AG09309 (cell line): Measurements from ENCODE around the gene TMEM106A.

Experiments
- DNase-seq: peaks from one replicate; pipeline ENCODE4 v3.0.0-alpha.2; 2010; ENCODE audit warnings: low read depth
- H3K4me3 ChIP-seq: 2 replicates; pipeline ENCODE4 v1.5.1; 2011; ENCODE audit warnings: mild to moderate bottlenecking, low read depth, low read length, moderate library complexity; ENCODE audit not compliant: control insufficient read depth
- TF ChIP-seq, protein P1 (sequence below): IDR thresholded peaks from 2 replicates; pipeline ENCODE4 v1.5.1; 2011; ENCODE audit warnings: mild to moderate bottlenecking, low read depth, low read length, inconsistent platforms; ENCODE audit not compliant: insufficient read depth, control insufficient read depth; ENCODE audit errors: missing control alignments

TMEM106A gene

DNA sequence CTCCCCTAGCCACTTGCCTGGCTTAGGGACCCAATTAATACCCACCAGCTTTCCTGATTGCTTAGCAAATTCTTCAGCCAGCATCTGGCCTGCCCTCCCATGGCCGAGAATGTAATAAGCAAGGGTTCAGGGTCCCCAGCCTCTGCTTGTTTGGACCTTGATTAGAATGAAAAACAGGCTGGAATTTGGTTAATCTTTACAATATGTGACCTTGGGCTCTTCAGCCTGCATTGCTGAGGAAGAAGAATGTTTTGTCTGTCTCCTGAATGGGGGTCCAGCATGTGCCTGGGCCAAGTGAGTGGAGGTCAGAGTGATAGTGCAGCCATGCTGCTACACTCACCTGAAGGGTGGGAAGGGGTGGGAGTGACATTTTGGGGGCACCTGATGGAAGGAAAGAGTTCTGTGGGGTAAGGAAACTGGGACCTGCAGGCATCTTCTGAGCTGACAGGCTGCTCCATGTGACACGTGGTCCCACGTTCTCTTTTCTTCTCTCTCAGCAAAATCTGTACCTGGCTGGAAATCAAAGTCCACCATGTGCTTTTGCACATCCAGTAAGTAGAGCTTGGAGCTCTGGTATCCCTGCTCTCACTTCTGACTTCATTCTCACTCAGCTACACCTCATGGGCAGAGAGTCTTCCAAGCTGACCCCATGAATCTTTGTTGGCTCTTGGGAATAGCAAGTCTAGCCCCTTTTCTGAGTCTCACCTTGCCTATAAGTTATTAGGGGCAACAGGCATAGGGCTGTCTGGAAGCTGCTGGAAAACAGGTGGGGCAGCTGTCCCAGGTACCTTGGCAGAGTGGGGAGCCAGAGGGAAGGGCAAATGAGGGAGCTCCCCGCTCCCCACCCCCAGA is 5.3 kb downstream of the TMEM106A start:
- H3K4me3 ChIP-seq: no peak overlapping the region
- TF ChIP-seq, protein P1, sequence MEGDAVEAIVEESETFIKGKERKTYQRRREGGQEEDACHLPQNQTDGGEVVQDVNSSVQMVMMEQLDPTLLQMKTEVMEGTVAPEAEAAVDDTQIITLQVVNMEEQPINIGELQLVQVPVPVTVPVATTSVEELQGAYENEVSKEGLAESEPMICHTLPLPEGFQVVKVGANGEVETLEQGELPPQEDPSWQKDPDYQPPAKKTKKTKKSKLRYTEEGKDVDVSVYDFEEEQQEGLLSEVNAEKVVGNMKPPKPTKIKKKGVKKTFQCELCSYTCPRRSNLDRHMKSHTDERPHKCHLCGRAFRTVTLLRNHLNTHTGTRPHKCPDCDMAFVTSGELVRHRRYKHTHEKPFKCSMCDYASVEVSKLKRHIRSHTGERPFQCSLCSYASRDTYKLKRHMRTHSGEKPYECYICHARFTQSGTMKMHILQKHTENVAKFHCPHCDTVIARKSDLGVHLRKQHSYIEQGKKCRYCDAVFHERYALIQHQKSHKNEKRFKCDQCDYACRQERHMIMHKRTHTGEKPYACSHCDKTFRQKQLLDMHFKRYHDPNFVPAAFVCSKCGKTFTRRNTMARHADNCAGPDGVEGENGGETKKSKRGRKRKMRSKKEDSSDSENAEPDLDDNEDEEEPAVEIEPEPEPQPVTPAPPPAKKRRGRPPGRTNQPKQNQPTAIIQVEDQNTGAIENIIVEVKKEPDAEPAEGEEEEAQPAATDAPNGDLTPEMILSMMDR: no peak
- DNase-seq: no peak

DNA sequence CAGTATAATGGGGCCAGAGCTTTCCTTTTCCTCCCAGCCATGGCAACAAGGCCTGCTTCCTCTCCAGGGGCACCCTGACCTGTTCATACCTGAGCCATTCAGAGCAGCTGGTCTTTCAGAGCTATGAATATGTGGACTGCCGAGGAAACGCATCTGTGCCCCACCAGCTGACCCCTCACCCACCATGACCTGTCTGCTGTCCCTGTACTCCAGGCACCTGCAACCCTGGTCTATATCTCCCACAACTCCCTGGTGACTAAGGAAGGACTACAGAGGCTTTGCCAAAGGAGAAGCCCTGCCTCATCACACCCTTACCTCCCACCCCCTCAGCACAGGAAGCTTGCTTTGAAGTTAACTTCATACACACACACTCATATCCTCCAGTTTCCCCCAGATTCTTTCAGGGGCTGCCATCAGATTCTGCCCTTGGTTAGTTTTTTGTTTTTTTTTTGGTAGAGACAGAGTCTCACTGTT is 6.0 kb downstream of the TMEM106A start:
- H3K4me3 ChIP-seq: no peak overlapping the region
- TF ChIP-seq, protein P1: no peak
- no peak for DNase-seq

- no peak for DNase-seq
- no peak overlapping the region for H3K4me3 ChIP-seq
Measured at GRCh38 chr17:43219001-43219400, 7.3 kb downstream of the TMEM106A start.

DNA sequence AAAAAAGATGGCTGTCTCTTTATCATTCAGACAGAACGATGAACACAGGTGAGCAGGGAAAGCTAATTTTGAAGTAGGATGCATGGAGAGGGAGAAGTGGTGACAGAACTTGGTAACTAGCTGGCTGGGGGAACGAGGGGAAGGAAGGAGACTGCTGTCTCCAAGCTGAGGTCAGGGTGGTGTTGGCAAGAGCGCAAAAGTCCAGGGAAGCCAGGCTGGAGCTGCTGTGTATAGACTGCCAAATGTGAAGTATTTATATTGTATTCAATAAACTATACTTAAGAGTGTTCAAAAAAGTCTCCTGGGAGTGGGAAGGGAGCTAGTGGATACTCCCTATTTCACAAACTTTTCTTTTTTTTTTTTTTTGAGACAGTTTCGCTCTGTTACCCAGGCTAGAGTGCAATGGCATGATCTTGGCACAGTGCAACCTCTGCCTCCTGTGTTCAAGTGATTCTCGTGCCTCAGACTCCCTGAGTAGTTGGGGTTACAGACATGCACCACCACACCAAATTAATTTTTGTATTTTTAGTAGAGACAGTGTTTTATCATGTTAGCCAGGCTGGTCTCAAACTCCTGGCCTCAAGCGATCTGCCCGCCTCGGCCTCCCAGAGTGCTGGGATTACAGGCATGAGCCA is 8.2 kb downstream of the TMEM106A start:
- TF ChIP-seq, protein P1: no peak
- DNase-seq: no peak
- H3K4me3 ChIP-seq: no peak overlapping the region

More at GRCh38 chr17:43219001-43219400, 7.3 kb downstream of the TMEM106A start:
- TF ChIP-seq, protein P1: no peak

GRCh38 chr17:43220511-43221125 is 8.9 kb downstream of the TMEM106A start:
- TF ChIP-seq, protein P1: no peak
- no peak overlapping the region for H3K4me3 ChIP-seq
- no peak for DNase-seq

DNA sequence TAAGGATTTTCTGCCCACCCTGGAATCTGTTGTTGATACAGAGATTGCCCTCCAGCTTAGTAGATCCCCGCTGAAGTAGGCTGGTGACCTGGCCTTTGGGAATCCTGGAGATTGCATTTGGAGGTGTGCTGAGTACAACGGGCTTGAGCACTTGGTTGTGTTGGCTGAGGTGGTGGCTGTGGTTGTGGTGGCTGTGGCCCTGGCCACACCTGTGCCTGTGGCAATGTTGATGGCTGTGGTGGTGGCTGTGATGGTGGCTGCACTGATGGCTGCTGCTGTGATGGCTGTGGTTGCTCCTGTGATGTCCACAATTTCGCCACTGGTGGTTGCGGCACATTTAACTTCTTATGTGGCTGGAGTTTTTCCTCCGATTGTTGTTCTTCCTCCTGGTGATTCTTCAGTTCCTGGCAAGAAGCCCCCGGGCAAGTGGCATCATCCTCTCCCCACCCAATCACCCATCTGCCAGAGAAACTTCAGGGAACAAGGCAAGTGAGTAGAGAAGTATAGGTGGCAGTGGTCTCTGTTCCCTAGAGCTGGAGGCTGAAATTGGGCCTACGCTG is 12.6 kb downstream of the TMEM106A start:
- DNase-seq: no peak
- H3K4me3 ChIP-seq: no peak overlapping the region
- TF ChIP-seq, protein P1: no peak
